Measurements from ENCODE around the gene GPHN.

DNA sequence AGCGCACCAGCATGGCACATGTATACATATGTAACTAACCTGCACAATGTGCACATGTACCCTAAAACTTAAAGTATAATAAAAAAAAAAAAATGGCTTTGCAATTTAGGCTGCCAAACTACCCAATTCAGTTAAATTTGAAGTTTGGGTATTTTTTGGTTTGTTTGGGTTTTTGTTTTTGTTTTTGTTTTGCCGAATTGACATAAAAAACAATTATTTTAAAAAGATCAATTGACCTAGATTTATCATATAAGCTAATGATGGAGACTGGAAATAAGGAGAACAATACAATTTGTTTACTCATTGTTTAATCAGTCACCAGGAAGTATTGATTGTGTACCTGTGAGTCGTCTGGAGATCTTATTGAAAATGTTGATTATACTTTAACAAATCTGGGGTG, 619.2 kb downstream of the GPHN start:
- no peak for TF ChIP-seq EZH2 (IDR thresholded peaks at IDR 0.05)
- TF ChIP-seq POLR2AphosphoS5 (IDR thresholded peaks at IDR 0.05; ENCODE audit: borderline replicate concordance, low read depth, low read length) = no peak
- TF ChIP-seq FOXP2 (optimal IDR thresholded peaks at IDR 0.05; ENCODE audit: control extremely low read depth, extremely low read length, insufficient read depth) = no peak
